CD4-positive, alpha-beta T cell (primary cell): ENCODE results near the gene DDX54. TPM values are rescaled to one million over a fixed set of nuclear protein-coding genes. Genes with fewer than 3 reads are reported as not detected.

ENCODE experiments used
- ATAC-seq: fragments of 200-7000 bp; cut with Tn5 transposase; one replicate; pipeline ENCODE4 v1.10.0; 2022; ENCODE audit warnings: mild to moderate bottlenecking; ENCODE audit not compliant: poor library complexity
- CTCF ChIA-PET: fragments of 350-600 bp; sonication (Branson Sonifier 250); formaldehyde crosslinking; loops from one replicate; lab custom pipeline; 2021; ENCODE audit warnings: antibody characterized with exemption, inconsistent platforms; lab: Charles Lee
- POLR2A ChIA-PET: fragments of 350-600 bp; sonication (Branson Sonifier 250); formaldehyde crosslinking; loops from one replicate; lab custom pipeline; 2021; ENCODE audit warnings: antibody characterized with exemption, inconsistent platforms; lab: Charles Lee
- DNase-seq, 14 experiments: peaks; one replicate each; pipeline ENCODE4 v3.0.0-alpha.2; 2013 to 2020; ENCODE audit warnings: mixed read lengths in 2 of 14
- H3K27ac ChIP-seq, 2 donors: one replicate each; pipeline versions ENCODE4 v1.5.1 to v1.7.0; 2013; ENCODE audit warnings: low read length in 2 of 2, low read depth in 1 of 2, mild to moderate bottlenecking in 1 of 2
- H3K27me3 ChIP-seq, 2 experiments: 1 replicate in 1 of 2; 2 replicates in 1 of 2; pipeline versions ENCODE4 v1.6.1 to v1.7.0; 2013; ENCODE audit warnings: low read length in 2 of 2, control low read depth in 1 of 2, mild to moderate bottlenecking in 1 of 2, moderate library complexity in 1 of 2; ENCODE audit not compliant: insufficient read depth in 2 of 2, control insufficient read depth in 1 of 2
- H3K36me3 ChIP-seq: one replicate; pipeline ENCODE4 v1.6.1; 2013; ENCODE audit warnings: low read length, control low read depth; ENCODE audit not compliant: insufficient read depth
- H3K4me1 ChIP-seq: one replicate; pipeline ENCODE4 v1.6.1; 2013; ENCODE audit warnings: low read length, control low read depth; ENCODE audit not compliant: insufficient read depth
- H3K4me3 ChIP-seq: one replicate; pipeline ENCODE4 v1.5.1; 2013; ENCODE audit warnings: mild to moderate bottlenecking, low read length, moderate library complexity
- H3K9me3 ChIP-seq, 2 experiments: 1 replicate in 1 of 2; 2 replicates in 1 of 2; pipeline versions ENCODE4 v1.6.1 to v1.7.0; 2013; ENCODE audit warnings: low read length in 2 of 2, mild to moderate bottlenecking in 2 of 2, control low read depth in 1 of 2, moderate library complexity in 1 of 2; ENCODE audit not compliant: control insufficient read depth in 1 of 2, insufficient read depth in 1 of 2
- H3K27ac Mint-ChIP-seq: one replicate; pipeline ENCODE4 v1.8.0; 2020; ENCODE audit warnings: mixed read lengths
- H3K27me3 Mint-ChIP-seq: one replicate; pipeline ENCODE4 v1.8.0; 2021; ENCODE audit warnings: mixed read lengths
- H3K36me3 Mint-ChIP-seq: one replicate; pipeline ENCODE4 v1.8.0; 2021; ENCODE audit warnings: low read depth, mixed read lengths
- H3K4me1 Mint-ChIP-seq: one replicate; pipeline ENCODE4 v1.8.0; 2021; ENCODE audit warnings: low read depth, mixed read lengths
- H3K4me3 Mint-ChIP-seq: one replicate; pipeline ENCODE4 v1.8.0; 2020; ENCODE audit warnings: mild to moderate bottlenecking, mixed read lengths
- H3K9me3 Mint-ChIP-seq: one replicate; pipeline ENCODE4 v1.8.0; 2020; ENCODE audit warnings: mixed read lengths
- CTCF ChIP-seq: fragments of 200-600 bp; IDR thresholded peaks from one replicate; pipeline ENCODE4 v1.8.0; 2022; ENCODE audit warnings: antibody characterized with exemption, mild to moderate bottlenecking
- intact Hi-C, 2 experiments: fragments of 100-400 bp; cut with DNase I in 1 of 2; cut with micrococcal nuclease in 1 of 2; formaldehyde crosslinking; loops; one replicate each; pipeline versions ENCODE4 v1.15.1 to v1.9.0; 2023 to 2025; cut with DNase I, micrococcal nuclease
- total RNA-seq, 174 experiments: library from RNA in 2 of 174; stranded (reverse) in 2 of 174; gene quantifications; one replicate each; pipeline ENCODE4 v1.2.3 and lab custom pipeline; 2021 to 2026

The DDX54 gene
- total RNA-seq, 2 experiments from 2014 or later = 56.8 to 61.1 TPM

GRCh38 chr12:113221181-113221996 lies 36.1 kb upstream of the DDX54 start, which contains the start of gene TPCN1:
TSS of gene TPCN1 (plus strand) at chr12:113221464. CDS start at chr12:113226853, 5,389 bp downstream.
- Histone ChIP-seq H3K4me3 (peak within 1 kb of the TSS; percentile 91), H3K9me3 (no peaks in the 10 kb centered on the region), H3K27ac (peak within 1 kb of the TSS; percentile 61 to 74), H3K4me1 (peaks cover 45% of the 10 kb centered on the region), H3K27me3 (no peaks in the 10 kb centered on the region), H3K36me3 (peaks cover under 1% of the 10 kb centered on the region)
- no peak for TF ChIP-seq CTCF
- H3K36me3 Mint-ChIP-seq = peaks cover 11% of the 10 kb centered on the region
- ChIA-PET POLR2A (interaction anchor here (0.6 to 3.7 kb wide), 16 partner anchors 8 to 243 kb away, joined by 3 to 27 read pairs (median 6); partner anchors contain the start of genes DDX54, OAS2, RITA1 and SLC8B1), CTCF (interaction anchor here (1.2 to 3.6 kb wide), 3 partner anchors 12 to 114 kb away, joined by 3 to 17 read pairs (median 4); partner anchors contain the start of gene SLC8B1)
- H3K9me3 Mint-ChIP-seq = no peaks in the 10 kb centered on the region
- peak within 1 kb of the TSS; percentile 92 for H3K4me3 Mint-ChIP-seq
- H3K27ac Mint-ChIP-seq = peak within 1 kb of the TSS; percentile 77
- H3K27me3 Mint-ChIP-seq = no peaks in the 10 kb centered on the region
- H3K4me1 Mint-ChIP-seq = peaks cover 47% of the 10 kb centered on the region
- intact Hi-C loops = loop anchor here (2.0 to 5.0 kb wide), 4 partner anchors 34 to 136 kb away; partner anchors contain the start of genes DDX54 (in 2 of the 2), RITA1 (in 2 of the 2) and PLBD2 (in 1 of the 2)
- ATAC-seq = peak; percentile 91
- DNase-seq = peak; percentile 97 to 100 (median 98)

GRCh38 chr12:113220593-113221180 lies 35.4 kb upstream of the DDX54 start:
- H3K9me3 Mint-ChIP-seq = no peaks in the 10 kb centered on the region
- H3K4me3 ChIP-seq = peak overlapping the region; percentile 63
- H3K4me1 ChIP-seq = peaks cover 45% of the 10 kb centered on the region
- ATAC-seq = no peak
- H3K27me3 ChIP-seq = no peaks in the 10 kb centered on the region
- peak overlapping the region; percentile 92 for H3K4me3 Mint-ChIP-seq
- H3K4me1 Mint-ChIP-seq = peaks cover 52% of the 10 kb centered on the region
- H3K36me3 ChIP-seq = no peaks in the 10 kb centered on the region
- CTCF ChIA-PET = interaction anchor here (1.2 to 3.6 kb wide), 2 partner anchors 12 to 46 kb away, joined by 3 to 17 read pairs; no protein-coding TSS in a partner anchor
- H3K36me3 Mint-ChIP-seq = peaks cover 11% of the 10 kb centered on the region
- peak overlapping the region in 1 of 2 donors; percentile 45 for H3K27ac ChIP-seq
- H3K9me3 ChIP-seq = no peaks in the 10 kb centered on the region
- DNase-seq = peak in 1 of 14 experiments; percentile 51
- H3K27me3 Mint-ChIP-seq = no peaks in the 10 kb centered on the region
- peak overlapping the region; percentile 77 for H3K27ac Mint-ChIP-seq
- intact Hi-C loops = loop anchor here (2.0 to 5.0 kb wide), 4 partner anchors 33 to 137 kb away; partner anchors contain the start of genes DDX54 (in 2 of the 2), RITA1 (in 2 of the 2) and PLBD2 (in 1 of the 2)
- TF ChIP-seq CTCF = no peak
- POLR2A ChIA-PET = interaction anchor here (0.9 to 3.7 kb wide), 9 partner anchors 9 to 114 kb away, joined by 3 to 24 read pairs (median 7); partner anchors contain the start of genes DDX54, RITA1 and SLC8B1

GRCh38 chr12:113216027-113216426 lies 30.7 kb upstream of the DDX54 start:
- peaks cover under 1% of the 10 kb centered on the region for H3K36me3 Mint-ChIP-seq
- CTCF ChIA-PET = no interaction called here

More at GRCh38 chr12:113216027-113216426, 30.7 kb upstream of the DDX54 start:
- POLR2A ChIA-PET = no interaction called here
- H3K27me3 ChIP-seq = no peaks in the 10 kb centered on the region
- no peak overlapping the region for H3K27ac ChIP-seq
- no peak overlapping the region for H3K4me3 ChIP-seq
- H3K9me3 ChIP-seq = no peaks in the 10 kb centered on the region
- no peak for TF ChIP-seq CTCF
- no peaks in the 10 kb centered on the region for H3K27me3 Mint-ChIP-seq
- peaks cover 30% of the 10 kb centered on the region for H3K4me1 ChIP-seq
- no peak overlapping the region for H3K27ac Mint-ChIP-seq
- peak overlapping the region; percentile 25 for H3K4me3 Mint-ChIP-seq
- intact Hi-C loops = no loop called here
- H3K4me1 Mint-ChIP-seq = peaks cover 44% of the 10 kb centered on the region
- no peaks in the 10 kb centered on the region for H3K36me3 ChIP-seq
- H3K9me3 Mint-ChIP-seq = no peaks in the 10 kb centered on the region
- ATAC-seq = no peak
- no peak for DNase-seq
